HG02943 (cell line): ENCODE results near the gene PHLPP1.

Experiments used
- ATAC-seq: cut with Tn5 transposase; IDR thresholded peaks from one replicate; pipeline ENCODE4 v1.9.1; 2021; ENCODE audit warnings: mild to moderate bottlenecking, low read depth, moderate library complexity; ENCODE audit not compliant: unreplicated experiment

PHLPP1 gene

DNA sequence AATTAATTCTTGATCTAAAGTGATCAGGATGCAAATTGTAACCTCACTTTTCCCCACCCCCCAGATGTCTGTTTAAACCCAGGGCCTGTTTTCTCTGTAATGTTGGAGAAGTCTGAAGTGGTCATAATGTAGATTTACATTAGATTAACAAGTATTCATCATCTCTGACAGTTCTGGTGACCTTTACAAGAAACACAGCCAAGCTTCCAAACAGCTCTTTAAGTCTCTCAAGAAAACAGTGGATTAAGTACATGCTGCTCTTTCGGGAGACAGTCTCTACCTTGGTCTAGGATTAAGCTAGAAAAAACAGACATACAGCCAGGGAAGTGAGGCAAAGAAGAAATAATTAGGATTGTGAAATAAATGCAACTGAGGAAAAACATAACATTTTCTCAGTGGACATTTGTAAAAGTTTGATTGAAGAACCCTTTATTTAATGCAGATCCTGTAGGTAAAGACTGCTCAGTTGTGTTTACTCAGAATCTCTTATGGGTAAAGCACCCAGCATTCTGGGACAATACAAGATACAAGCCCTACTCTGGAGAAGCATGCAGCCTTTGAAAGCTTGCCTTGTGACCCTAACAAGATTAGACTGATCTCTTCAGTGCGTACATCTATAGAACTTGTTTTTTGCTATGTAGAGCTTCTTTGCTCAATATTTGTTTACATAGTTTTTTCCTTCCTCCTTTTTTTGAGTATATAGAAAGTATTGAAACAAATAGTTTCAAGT is 203.9 kb downstream of the PHLPP1 start:
- ATAC-seq, result no peak

DNA sequence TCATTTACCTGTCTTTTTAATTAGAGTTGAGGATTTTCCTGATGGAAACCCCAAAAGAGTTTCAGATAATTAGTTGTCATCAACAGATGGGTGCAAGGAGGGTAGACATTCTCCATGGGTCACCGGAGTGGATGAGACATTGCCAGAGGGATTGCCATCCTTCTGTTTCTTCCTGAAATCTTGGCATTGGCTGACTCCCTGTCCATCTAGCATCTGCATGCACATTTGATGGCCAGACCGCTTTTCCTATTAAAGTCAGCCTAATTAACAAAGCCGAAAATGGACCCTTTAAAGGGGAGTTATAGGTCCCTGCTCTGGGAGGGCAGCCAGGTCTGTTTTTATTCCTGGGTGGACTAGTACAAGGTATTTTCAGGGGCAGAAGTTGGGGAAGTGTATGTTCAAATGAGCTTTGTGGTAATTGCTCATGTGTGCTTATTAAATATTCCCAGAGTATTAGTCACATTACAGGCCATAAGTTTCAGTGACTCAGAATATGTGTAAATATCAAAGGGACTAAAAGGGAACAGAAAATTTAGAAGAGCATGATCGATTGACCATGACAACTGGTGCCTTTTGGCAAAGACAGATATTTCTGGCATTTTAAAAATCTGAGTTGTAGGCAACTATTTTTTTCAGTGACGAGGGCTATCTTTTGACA is 209.8 kb downstream of the PHLPP1 start:
- no peak for ATAC-seq

DNA sequence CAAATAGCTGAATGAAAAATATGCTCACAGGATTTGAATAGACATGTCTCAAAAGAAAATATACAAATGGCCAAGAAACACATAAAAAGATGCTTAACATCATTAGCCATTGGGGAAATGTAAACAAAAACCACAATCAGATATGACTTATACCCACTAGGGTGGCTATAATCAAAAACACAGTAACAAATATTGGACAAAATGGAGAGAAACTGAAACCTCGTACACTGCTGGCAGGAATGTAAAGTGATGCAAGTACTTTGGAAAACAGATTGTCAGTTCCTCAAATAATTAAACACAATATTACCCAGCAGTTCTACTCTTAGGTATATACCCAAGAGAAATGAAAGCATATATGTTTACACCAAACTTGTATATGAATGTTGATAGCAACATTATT is 213.0 kb downstream of the PHLPP1 start:
- no peak for ATAC-seq

DNA sequence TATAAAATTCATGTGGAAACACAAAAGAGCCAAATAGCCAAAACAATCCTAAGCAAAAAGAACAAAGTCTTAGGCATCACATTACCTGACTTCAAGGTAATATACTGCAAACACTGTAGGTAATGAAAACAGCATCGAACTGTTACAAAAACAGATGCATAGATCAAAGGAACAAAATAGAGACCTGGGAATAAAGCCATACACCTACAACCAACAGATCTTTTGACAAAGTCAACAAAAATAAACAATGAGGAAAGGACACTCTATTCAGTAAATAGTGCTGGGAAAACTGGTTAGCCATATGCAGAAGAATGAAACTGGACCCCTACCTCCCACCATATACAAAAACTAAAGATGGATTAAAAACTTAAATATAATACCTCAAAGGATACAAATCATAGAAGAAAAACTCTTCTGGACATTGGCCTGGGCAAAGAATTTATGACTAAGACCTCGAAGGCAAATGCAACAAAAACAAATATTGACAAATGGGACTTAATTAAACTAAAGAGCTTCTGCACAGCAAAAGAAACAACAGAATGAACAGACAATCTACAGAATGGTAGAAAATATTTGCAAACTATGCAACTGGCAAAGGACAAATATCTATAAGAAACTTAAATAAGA is 218.0 kb downstream of the PHLPP1 start:
- ATAC-seq, result no peak

DNA sequence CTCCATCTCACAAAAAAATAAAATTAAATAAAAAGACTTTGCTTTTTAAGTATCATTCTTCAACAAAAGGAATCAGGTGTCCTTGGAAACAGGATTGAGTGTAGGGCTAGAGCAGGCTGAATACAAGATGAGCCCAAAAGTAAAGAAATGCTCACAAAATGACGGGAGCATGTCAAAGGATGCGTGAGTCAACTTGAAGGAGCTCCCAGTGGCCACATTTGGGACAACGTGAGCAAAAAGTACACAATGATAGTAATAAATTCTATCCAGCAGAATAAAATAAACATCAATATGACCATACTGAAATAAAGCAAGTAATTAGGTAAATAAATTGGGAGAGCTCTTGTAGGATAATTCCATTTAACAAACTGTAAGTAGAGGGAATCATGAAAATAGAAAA is 220.7 kb downstream of the PHLPP1 start:
- no peak for ATAC-seq

DNA sequence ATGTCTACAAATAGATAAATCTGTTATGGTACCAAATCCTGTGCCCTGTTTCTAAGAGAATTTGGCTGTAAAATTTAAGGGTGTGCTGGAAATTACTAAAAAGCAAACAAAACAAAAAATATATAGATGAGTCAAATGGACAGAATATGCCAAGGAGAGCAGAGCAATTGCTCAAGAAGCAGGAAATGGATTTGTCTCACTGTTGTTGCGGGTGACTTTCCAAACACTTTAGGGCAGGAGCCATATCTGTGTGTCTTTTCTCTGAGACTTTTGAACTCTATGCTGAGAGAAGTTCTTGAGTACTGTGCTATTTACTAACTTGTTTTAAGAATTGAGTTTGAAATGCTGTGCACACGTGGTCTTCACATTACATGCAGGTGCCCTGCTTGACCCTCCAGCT is 221.7 kb downstream of the PHLPP1 start:
- no peak for ATAC-seq

DNA sequence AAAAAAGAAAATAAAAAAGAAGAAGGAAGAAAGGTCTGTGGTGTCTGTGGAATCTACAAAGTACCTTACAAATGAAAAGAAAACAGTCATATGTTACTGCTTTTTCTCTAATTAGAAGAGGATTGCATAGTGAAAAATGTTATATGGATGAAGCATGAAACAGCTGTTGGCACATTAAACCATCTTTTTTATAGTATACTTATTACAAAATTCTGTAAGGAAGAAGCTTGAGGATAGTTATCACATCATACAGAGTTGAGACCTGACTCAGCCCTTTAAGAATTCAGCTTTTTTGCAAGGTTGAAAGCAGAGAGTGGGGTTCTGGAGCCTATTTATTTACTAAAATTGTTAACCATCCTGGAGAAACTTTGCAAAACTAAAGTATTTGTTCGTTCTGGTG is 222.7 kb downstream of the PHLPP1 start:
- ATAC-seq, result no peak

DNA sequence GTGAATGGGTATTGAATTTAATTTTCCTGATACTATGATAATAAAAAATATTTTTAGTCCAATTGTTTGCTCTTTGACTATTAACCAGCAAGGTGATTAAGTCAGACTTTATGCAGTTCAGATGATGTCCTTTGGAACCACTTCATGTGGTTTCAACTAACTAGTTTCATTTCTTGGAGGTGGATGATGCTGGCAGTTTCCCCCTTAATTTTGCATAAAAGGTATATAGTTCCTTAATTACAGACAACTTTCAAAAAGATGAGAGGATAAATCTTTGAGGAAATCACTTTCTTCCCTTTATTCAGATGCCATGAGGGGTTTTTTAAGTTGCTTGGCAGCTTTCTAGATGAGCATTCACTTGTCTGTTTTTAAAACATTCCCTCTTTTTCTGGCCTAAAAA is 223.1 kb downstream of the PHLPP1 start:
- ATAC-seq, result no peak

DNA sequence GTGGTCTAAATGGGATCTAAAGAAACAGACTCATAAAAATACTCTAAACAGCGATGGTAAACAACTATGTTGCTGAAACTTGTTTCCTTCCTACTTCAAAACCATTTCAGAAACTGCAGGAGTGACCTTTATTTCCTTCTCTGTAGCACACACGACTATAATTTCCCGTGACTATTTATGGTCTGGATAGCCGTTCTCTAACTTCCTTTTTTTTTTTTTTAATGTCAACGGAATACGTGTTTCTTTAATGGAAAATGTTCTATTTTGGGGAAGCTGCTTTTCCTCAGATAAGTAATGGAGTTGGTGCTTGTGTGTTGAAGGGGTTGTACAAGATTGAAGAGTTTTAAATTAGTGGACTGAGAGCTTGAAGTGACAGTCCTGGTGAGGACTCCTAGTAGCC is 224.1 kb downstream of the PHLPP1 start:
- ATAC-seq, result no peak

DNA sequence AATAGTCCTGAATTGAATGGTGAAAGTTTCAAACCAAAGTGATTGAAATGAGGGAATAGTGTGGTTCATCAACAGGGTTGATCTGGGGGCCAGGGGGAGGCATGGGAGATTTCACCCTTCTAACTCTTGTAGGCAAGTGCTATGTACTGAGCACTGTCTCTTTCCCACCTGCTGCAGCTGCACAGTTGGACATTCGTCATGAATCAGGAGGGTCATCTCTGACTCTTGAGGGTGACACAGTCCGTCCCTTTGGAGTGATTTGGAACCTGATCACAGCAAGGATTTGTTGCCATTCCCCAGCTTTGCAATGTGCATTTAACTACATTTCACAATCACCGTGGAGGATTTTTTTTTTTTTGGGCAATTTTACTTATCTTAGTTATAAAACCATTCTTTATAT is 224.6 kb downstream of the PHLPP1 start:
- ATAC-seq, result no peak

DNA sequence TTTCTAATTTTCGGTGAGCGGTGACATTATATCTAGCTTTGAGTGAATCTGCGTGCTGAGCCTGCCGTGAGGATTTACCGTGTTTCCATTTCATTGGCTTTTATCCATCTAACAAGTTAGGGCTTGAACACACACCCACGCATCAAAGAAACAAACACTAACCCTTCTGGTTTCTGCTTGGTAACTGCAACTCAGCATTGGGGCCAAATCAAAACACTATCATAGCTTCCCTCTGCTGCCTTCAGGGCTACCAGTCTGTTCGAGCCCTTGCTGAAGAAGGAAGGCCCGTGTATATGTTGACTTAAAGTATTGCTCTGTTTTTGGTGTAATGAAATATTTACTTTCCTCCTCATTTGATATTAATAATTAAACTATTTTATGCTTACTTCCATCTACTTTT is 227.2 kb downstream of the PHLPP1 start:
- ATAC-seq, result no peak

DNA sequence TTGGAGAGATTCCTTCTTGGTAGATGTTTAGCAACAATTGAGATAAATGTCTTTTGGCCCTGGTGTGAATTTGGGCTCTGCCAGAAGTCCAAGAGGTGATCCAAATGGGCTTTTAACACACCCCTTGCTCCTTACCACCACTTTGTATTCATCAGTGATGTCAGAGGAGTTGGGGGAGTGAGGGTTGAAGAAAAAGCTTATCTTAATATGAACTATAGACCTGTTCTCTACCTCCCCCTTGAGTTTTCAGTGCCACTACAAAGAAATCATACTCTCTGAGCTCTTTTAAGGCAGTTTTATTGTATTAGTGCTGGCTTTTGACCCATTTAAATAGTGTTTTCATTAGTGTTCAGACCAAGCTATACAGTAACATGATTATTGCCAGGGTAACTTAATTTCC is 229.1 kb downstream of the PHLPP1 start:
- ATAC-seq, result no peak

DNA sequence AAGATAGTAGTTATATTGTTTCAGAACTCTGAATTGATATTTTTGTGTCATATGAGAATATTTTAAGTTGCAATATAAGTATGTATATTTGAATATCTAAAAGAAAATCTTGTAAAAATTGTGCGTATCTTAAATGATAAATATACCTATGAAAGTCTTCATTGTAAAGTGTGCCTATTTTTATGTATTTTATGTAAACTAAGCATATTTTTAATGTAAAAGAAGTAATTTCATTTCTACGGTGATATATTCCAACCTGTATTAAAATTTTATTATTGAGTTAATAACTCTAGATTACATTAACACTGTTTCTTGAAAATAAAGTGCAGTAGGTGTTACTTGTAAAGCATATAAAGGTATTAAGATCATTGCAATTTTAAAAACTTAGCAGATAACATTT is 233.4 kb downstream of the PHLPP1 start:
- ATAC-seq, result no peak

DNA sequence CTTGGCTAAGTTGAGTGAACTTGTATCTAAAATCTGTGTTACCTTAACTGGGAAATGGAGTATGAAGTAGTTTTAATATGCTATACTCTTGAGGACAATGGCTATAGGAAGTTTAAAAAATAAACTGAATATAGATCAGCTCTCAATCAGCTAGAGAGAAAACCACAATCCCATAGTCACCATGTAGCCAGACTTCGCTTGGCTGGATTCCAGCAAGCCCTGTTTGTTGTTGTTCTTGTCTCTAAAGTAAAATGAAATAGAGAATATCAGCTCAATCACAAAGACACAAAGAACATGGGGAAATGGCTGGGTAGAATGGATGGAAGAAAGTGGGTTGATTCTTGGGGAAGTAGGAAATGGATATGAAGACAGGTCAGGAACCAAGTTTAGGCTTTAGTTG is 234.9 kb downstream of the PHLPP1 start:
- ATAC-seq, result no peak

DNA sequence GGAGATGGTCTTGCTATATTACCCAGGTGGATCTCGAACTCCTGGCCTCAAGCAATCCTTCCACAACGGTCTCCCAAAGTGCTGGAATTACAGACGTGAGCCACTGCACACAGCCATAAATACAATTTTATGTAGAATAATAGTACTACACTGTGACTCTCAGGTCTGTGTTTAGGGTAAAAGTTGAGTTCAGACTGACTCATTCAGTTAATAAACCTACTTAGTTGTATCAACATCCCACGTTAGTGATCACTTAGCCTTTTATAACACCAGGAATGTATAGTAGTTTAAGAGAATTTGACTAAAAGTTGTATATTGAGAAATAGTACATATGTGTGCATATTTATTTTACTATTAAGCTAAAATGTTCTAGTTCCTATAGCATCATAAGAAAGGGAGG is 237.5 kb downstream of the PHLPP1 start:
- ATAC-seq, result no peak

DNA sequence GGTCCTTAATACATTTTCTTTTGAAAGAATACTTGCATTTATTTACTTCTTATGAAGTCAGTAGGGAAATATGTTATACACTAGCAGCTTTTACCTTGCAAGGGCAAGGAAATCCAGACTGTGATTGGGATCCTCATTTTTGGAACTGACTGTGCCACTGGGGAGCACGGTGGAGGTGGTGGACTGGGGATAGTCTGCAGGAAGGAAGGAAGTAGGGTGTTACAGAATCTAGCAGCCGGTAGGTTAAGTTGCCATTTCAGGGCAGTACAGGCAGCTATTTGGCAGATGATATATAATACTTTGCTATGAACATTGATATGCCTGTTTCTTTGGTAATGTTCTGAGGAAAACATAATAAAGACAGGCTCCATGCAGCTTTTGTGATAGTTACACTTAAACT is 238.3 kb downstream of the PHLPP1 start:
- no peak for ATAC-seq

DNA sequence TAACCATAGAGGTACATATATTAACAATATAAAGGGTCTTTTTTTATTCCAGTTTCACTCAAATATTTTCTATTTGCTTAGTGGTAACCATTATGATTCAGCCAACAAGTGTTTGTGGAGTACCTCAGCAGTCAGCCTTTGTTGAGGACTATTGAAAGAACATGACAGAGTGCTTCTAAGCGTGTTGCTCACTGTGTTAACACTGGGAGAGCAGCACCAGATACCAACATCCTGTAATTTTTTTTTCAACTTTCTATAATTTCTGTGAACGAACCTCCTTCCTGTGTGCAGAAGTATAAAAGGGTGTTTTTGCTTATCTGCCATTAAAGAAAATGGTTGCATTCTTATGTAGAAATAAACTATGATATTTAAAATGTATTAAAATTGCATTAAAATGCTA is 239.0 kb downstream of the PHLPP1 start:
- ATAC-seq, result no peak

DNA sequence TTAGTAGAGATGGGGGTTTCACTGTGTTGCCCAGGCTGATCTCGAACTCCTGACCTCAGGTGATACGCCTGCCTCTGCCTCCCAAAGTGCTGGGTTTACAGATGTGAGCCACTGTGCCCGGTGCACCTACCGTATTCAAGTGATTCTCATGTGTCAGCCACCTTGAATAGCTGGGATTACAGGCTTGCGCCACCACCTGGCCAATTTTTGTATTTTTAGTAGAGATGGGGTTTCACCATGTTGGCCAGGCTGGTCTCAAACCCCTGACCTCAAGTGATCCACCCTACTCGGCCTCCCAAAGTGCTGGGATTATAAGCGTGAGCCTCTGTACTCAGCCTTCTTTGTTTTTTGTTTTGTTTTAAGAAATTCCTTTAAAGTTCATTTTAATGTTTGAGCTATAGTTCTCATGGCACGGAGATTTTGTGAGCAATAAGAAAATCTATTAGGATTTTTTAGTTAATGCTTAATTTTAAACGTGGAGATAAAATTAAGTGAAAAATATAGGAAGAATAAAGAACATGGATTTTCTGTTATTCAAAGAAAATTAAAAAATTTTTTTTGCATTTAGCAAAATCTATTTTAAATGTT is 242.6 kb downstream of the PHLPP1 start:
- no peak for ATAC-seq

DNA sequence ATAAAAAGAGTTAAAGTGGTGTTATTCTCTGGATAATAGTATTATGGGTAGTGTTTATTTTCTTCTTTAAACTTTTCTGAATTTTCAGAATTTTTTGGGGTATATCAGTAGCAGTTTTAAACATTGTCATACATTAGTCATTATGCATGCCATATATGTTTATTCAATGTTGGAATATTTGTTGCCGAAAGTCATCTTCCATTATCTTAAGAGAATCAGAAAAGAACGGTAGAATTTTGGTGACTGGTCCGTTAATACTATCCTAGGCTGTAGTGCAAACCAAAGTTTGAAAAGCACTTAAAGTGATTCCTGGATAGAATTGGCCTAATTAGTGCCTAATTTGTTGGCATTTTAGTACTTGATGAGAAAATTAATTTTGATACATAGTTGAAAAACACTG is 244.1 kb downstream of the PHLPP1 start:
- ATAC-seq, result no peak

DNA sequence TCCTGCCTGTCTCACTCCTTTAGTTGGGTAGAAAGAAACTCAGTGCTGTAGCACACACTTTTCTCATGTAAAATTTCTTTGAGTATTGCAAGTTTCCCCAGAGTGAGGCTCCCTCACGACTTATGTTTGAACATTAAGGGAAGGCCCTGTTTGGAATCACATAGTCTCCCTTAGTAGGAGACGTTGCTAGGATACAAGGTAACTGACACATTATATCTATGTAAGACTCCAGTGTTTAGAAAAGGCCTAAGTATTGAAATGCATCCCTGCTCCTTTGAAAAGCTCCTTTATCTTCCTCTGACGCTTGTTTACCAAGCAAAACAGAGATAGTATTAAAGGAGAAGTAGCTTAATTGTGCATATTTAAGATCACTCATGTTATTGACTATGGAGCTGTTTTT is 248.2 kb downstream of the PHLPP1 start:
- no peak for ATAC-seq

DNA sequence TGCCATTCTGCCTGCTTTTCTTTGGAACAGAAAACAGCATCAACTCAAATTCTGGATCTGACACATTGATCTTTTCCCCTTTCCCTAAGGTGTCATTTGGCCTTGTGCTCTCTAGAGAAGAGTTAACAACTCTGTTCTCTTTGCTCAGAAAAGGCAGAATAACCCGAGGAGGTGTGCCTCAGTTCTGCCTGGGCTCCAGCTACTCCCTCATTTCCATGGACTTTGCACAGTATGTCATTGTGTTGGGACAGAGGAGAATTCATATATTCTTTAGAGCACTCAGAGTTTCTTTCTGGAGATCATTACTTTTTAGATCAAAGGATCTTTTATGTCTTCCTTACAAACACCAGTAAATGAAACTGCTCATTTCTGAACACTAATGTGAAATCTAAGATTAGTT is 249.1 kb downstream of the PHLPP1 start:
- no peak for ATAC-seq

DNA sequence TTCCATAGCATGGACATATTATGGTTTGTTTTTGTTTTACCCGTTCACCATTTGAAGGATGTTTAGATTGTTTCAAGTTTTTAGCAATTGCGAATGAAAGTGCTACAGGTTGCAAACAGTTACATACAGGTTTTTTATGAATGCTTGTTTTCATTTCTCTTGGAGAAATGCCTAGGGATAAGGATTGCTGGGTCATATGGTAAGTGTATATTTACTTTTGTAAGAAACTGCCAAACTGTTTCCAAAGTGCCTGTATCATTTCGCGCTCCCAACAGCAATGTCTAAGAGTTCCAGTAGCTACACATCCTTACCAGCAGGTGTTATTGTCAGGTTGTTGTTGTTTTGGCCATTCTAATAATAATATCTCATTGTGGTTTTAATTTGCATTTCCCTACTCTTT is 251.7 kb downstream of the PHLPP1 start:
- no peak for ATAC-seq
